IMR-90 (cell line): ENCODE results near the gene UPF1. TPM values are rescaled to one million over a fixed set of nuclear protein-coding genes. Genes with fewer than 3 reads are reported as not detected.

ENCODE experiments used
- ATAC-seq: fragments of 200-7000 bp; cut with Tn5 transposase; 2 replicates; pipeline ENCODE4 v1.9.1; 2020; ENCODE audit warnings: low read depth, mild to moderate bottlenecking, moderate library complexity
- BruUV-seq: library from RNA; stranded (reverse); fragments of 400-500 nt; replicated peaks from 2 replicates; lab custom pipeline; 2021; lab: Mats Ljungman, UMichigan
- CTCF ChIA-PET: fragments of 300-600 bp; formaldehyde crosslinking; extraction: SDS; loops from one replicate; lab custom pipeline; 2021; ENCODE audit warnings: antibody characterized with exemption; lab: Yijun Ruan, JAX
- POLR2A ChIA-PET: fragments of 300-600 bp; sonication (Branson Sonifier 250); formaldehyde crosslinking; loops from one replicate; lab custom pipeline; 2022; ENCODE audit warnings: antibody characterized with exemption; ENCODE audit not compliant: unreplicated experiment; lab: Charles Lee
- DNase-seq: peaks from one replicate; pipeline ENCODE4 v3.0.0; 2013
- H2AFZ ChIP-seq: replicated peaks from 2 replicates; pipeline ENCODE3; 2013; ENCODE audit warnings: low read length, mild to moderate bottlenecking; ENCODE audit not compliant: poor library complexity
- H2AK5ac ChIP-seq: 2 replicates; pipeline ENCODE4 v1.6.1; 2013; ENCODE audit warnings: low read depth, low read length, inconsistent platforms
- H2AK9ac ChIP-seq: replicated peaks from 2 replicates; pipeline ENCODE3; 2013; ENCODE audit warnings: mild to moderate bottlenecking, low read depth, low read length, moderate library complexity; ENCODE audit not compliant: poor library complexity
- H2BK120ac ChIP-seq: 2 replicates; pipeline ENCODE4 v1.6.1; 2013; ENCODE audit warnings: low read depth, low read length, inconsistent platforms
- H2BK15ac ChIP-seq: 3 replicates; pipeline ENCODE4 v1.6.1; 2013; ENCODE audit warnings: low read depth, low read length, inconsistent platforms
- H2BK20ac ChIP-seq: 2 replicates; pipeline ENCODE4 v1.6.1; 2013; ENCODE audit warnings: low read depth, mild to moderate bottlenecking, inconsistent platforms, low read length, moderate library complexity
- H2BK5ac ChIP-seq: 2 replicates; pipeline ENCODE4 v1.6.1; 2013; ENCODE audit warnings: mild to moderate bottlenecking, low read depth, low read length, inconsistent platforms; ENCODE audit not compliant: poor library complexity, severe bottlenecking
- H3K14ac ChIP-seq: replicated peaks from 2 replicates; pipeline ENCODE4 v1.6.1; 2013; ENCODE audit warnings: low read depth, low read length, inconsistent platforms
- H3K18ac ChIP-seq: 2 replicates; pipeline ENCODE4 v1.6.1; 2013; ENCODE audit warnings: low read depth, low read length, control low read depth
- H3K23ac ChIP-seq: 2 replicates; pipeline ENCODE4 v1.6.1; 2013; ENCODE audit warnings: low read depth, low read length, inconsistent platforms
- H3K27ac ChIP-seq: 2 replicates; pipeline ENCODE4 v1.5.1; 2013; ENCODE audit warnings: mild to moderate bottlenecking, control low read depth, low read length; ENCODE audit not compliant: insufficient read depth
- H3K27me3 ChIP-seq: 2 replicates; pipeline ENCODE4 v1.6.1; 2013; ENCODE audit warnings: low read length; ENCODE audit not compliant: control insufficient read depth, insufficient read depth
- H3K36me3 ChIP-seq: 2 replicates; pipeline ENCODE4 v1.6.1; 2013; ENCODE audit warnings: low read length, mixed read lengths; ENCODE audit not compliant: control insufficient read depth, insufficient read depth
- H3K4ac ChIP-seq: 2 replicates; pipeline ENCODE4 v1.6.1; 2013; ENCODE audit warnings: low read depth, low read length, inconsistent platforms
- H3K4me1 ChIP-seq: 2 replicates; pipeline ENCODE4 v1.6.1; 2013; ENCODE audit warnings: low read length, mixed read lengths; ENCODE audit not compliant: control insufficient read depth, insufficient read depth
- H3K4me2 ChIP-seq: 2 replicates; pipeline ENCODE4 v1.6.1; 2013; ENCODE audit warnings: low read depth, mild to moderate bottlenecking, control low read depth, low read length, moderate library complexity
- H3K4me3 ChIP-seq: 2 replicates; pipeline ENCODE4 v1.5.1; 2013; ENCODE audit warnings: low read depth, mild to moderate bottlenecking, control low read depth, low read length, moderate library complexity; ENCODE audit not compliant: insufficient read depth
- H3K56ac ChIP-seq: 2 replicates; pipeline ENCODE4 v1.6.1; 2013; ENCODE audit warnings: low read length, inconsistent platforms; ENCODE audit not compliant: insufficient read depth; ENCODE audit errors: extremely low read depth
- H3K79me1 ChIP-seq, 2 experiments: 2 replicates each; pipeline ENCODE4 v1.6.1; 2013; ENCODE audit warnings: low read length in 2 of 2, inconsistent platforms in 1 of 2, low read depth in 1 of 2
- H3K9ac ChIP-seq: 2 replicates; pipeline ENCODE4 v1.6.1; 2013; ENCODE audit warnings: low read depth, low read length, control low read depth
- H3K9me1 ChIP-seq: 2 replicates; pipeline ENCODE4 v1.6.1; 2013; ENCODE audit warnings: low read length, inconsistent platforms; ENCODE audit not compliant: insufficient read depth
- H3K9me3 ChIP-seq: 2 replicates; pipeline ENCODE4 v1.6.1; 2013; ENCODE audit warnings: low read length; ENCODE audit not compliant: control insufficient read depth, insufficient read depth
- H4K20me1 ChIP-seq: 2 replicates; pipeline ENCODE4 v1.6.1; 2013; ENCODE audit warnings: low read length, inconsistent platforms; ENCODE audit not compliant: insufficient read depth
- H4K5ac ChIP-seq: 2 replicates; pipeline ENCODE4 v1.6.1; 2013; ENCODE audit warnings: mild to moderate bottlenecking, low read depth, low read length, control low read depth
- H4K8ac ChIP-seq, 2 experiments: 2 replicates each; pipeline ENCODE4 v1.6.1; 2013; ENCODE audit warnings: low read depth in 2 of 2, low read length in 2 of 2, control low read depth in 1 of 2, inconsistent platforms in 1 of 2
- H4K91ac ChIP-seq: 2 replicates; pipeline ENCODE4 v1.6.1; 2013; ENCODE audit warnings: low read depth, low read length, inconsistent platforms; ENCODE audit not compliant: insufficient read depth
- CHD1 ChIP-seq: IDR thresholded peaks from 2 replicates; pipeline ENCODE4 v1.6.1; 2012; ENCODE audit warnings: low read depth, low read length, improper control_type of control experiment
- FOS ChIP-seq: fragments of 150-350 bp; IDR thresholded peaks from 2 replicates; pipeline ENCODE4 v1.6.1; 2016; ENCODE audit warnings: low read depth, low read length
- MAFK ChIP-seq: IDR thresholded peaks from 2 replicates; pipeline ENCODE4 v1.6.1; 2012; ENCODE audit warnings: low read depth, low read length, improper control_type of control experiment
- MAZ ChIP-seq: IDR thresholded peaks from 2 replicates; pipeline ENCODE4 v1.6.1; 2012; ENCODE audit warnings: low read depth, mild to moderate bottlenecking, low read length, improper control_type of control experiment, moderate library complexity, borderline replicate concordance
- POLR2A ChIP-seq: IDR thresholded peaks from 2 replicates; pipeline ENCODE4 v1.6.1; 2012; ENCODE audit warnings: mild to moderate bottlenecking, low read depth, low read length
- RAD21 ChIP-seq: IDR thresholded peaks from 2 replicates; pipeline ENCODE4 v1.6.1; 2012; ENCODE audit warnings: low read length, improper control_type of control experiment
- RCOR1 ChIP-seq: IDR thresholded peaks from 2 replicates; pipeline ENCODE4 v1.6.1; 2012; ENCODE audit warnings: mild to moderate bottlenecking, low read length, improper control_type of control experiment; ENCODE audit not compliant: insufficient replicate concordance
- RFX5 ChIP-seq: IDR thresholded peaks from 2 replicates; pipeline ENCODE4 v1.8.0; 2012; ENCODE audit warnings: low read depth, mild to moderate bottlenecking, low read length, moderate library complexity
- SMC3 ChIP-seq: fragments of 150-350 bp; IDR thresholded peaks from 2 replicates; pipeline ENCODE4 v1.6.1; 2016; ENCODE audit warnings: low read depth, mild to moderate bottlenecking, antibody characterized with exemption, low read length, moderate library complexity
- WGBS, 2 experiments: methylation state at CpG; one replicate each; pipeline versions ENCODE4 v1.1.5 to v1.1.7; 2013; ENCODE audit warnings: missing lambda C conversion rate in 2 of 2; ENCODE audit not compliant: insufficient read length in 1 of 2; ENCODE audit errors: extremely low coverage in 2 of 2; 5-methylcytosine and 5-hydroxymethylcytosine counted together
- dilution Hi-C: fragments of 300-500 bp; cut with HindIII; formaldehyde crosslinking; loops from one replicate; pipeline ENCODE4 v1.14.3; 2018; ENCODE audit warnings: low sequenced_read_pairs; ENCODE audit not compliant: unreplicated experiment
- in situ Hi-C: fragments of 300-500 bp; cut with MboI; formaldehyde crosslinking; loops from 3 replicates; pipeline ENCODE4 v1.14.3; 2019; ENCODE audit warnings: low sequenced_read_pairs, inconsistent platforms, mixed read lengths
- intact Hi-C: fragments of 100-400 bp; cut with micrococcal nuclease; formaldehyde crosslinking; loops from 2 replicates; pipeline ENCODE4 v1.10.0; 2022
- polyA plus RNA-seq, 3 experiments: library from polyadenylated mRNA; depleted of rRNA; stranded (reverse); fragments of >200 nt; gene quantifications; 2 replicates each; pipeline ENCODE4 v1.2.3, GENCODE V29; 2012; ENCODE audit warnings: low replicate concordance in 1 of 3
- total RNA-seq: library from RNA; depleted of rRNA; stranded (reverse); fragments of >200 nt; gene quantifications from 2 replicates; pipeline ENCODE4 v1.2.3, GENCODE V29; 2012
- TF ChIP-seq, protein P1 (sequence below): fragments of 150-350 bp; IDR thresholded peaks from 2 replicates; pipeline ENCODE4 v1.6.1; 2017; ENCODE audit warnings: mild to moderate bottlenecking, antibody characterized with exemption, low read length, low read depth
- TF ChIP-seq, protein P2 (sequence below): fragments of 150-350 bp; IDR thresholded peaks from 2 replicates; pipeline ENCODE4 v1.6.1; 2016; ENCODE audit warnings: low read depth, mild to moderate bottlenecking, low read length, moderate library complexity, borderline replicate concordance

UPF1 gene
- total and polyA plus RNA-seq, 2 of the 4 experiments (the other 2 are of a cell fraction) = 31.2 to 50.3 TPM

DNA sequence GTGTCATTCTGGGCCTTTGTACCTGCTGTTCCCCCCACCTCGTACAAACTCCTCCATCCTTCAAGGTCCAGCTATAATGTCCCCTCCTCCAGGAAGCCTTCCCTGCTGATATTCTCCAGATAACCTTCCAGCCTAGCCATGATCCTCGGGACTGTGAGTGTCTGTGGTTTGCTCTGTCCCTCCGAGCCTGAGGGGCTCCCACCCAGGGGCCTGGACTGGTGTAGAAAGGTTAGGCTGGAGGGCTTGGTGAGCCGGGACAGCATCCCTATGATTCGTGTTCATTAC, 37.8 kb upstream of the UPF1 start:
- no peak overlapping the region for H3K27ac ChIP-seq
- no peak overlapping the region for H2AK9ac ChIP-seq
- in situ Hi-C loops (no loop called here), dilution Hi-C loops (no loop called here), intact Hi-C loops (no loop called here)
- H4K91ac ChIP-seq = no peak overlapping the region
- no peaks in the 10 kb centered on the region for H3K9me3 ChIP-seq
- H3K4me1 ChIP-seq = peaks cover 2% of the 10 kb centered on the region; the same call in 1 of the 2 replicates
- no peak overlapping the region for H3K4me2 ChIP-seq
- no peak overlapping the region for H2BK5ac ChIP-seq
- no peak overlapping the region for H3K4ac ChIP-seq
- H2AFZ ChIP-seq = no peak overlapping the region
- no peak overlapping the region for H3K56ac ChIP-seq
- H3K23ac ChIP-seq = no peak overlapping the region; the same call in 1 of the 2 replicates
- H4K5ac ChIP-seq = no peak overlapping the region
- BruUV-seq = no TSS peak
- no peak overlapping the region for H3K18ac ChIP-seq
- H2BK15ac ChIP-seq = no peak overlapping the region
- TF ChIP-seq POLR2A (no peak), CHD1 (no peak), MAZ (no peak), RAD21 (no peak), FOS (no peak), RCOR1 (no peak), SMC3 (no peak), MAFK (no peak), RFX5 (no peak)
- TF ChIP-seq, protein P1, sequence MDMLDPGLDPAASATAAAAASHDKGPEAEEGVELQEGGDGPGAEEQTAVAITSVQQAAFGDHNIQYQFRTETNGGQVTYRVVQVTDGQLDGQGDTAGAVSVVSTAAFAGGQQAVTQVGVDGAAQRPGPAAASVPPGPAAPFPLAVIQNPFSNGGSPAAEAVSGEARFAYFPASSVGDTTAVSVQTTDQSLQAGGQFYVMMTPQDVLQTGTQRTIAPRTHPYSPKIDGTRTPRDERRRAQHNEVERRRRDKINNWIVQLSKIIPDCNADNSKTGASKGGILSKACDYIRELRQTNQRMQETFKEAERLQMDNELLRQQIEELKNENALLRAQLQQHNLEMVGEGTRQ = no peak
- TF ChIP-seq, protein P2, sequence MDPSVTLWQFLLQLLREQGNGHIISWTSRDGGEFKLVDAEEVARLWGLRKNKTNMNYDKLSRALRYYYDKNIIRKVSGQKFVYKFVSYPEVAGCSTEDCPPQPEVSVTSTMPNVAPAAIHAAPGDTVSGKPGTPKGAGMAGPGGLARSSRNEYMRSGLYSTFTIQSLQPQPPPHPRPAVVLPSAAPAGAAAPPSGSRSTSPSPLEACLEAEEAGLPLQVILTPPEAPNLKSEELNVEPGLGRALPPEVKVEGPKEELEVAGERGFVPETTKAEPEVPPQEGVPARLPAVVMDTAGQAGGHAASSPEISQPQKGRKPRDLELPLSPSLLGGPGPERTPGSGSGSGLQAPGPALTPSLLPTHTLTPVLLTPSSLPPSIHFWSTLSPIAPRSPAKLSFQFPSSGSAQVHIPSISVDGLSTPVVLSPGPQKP = no peak
- ATAC-seq = no peak
- peaks cover 4% of the 10 kb centered on the region; the same call in 1 of the 2 replicates for H4K20me1 ChIP-seq
- H3K79me1 ChIP-seq = no peaks in the 10 kb centered on the region
- H2AK5ac ChIP-seq = no peak overlapping the region
- H2BK120ac ChIP-seq = no peak overlapping the region
- H3K9ac ChIP-seq = no peak overlapping the region
- ChIA-PET POLR2A (no interaction called here), CTCF (no interaction called here)
- H3K36me3 ChIP-seq = no peaks in the 10 kb centered on the region
- no peak overlapping the region for H3K4me3 ChIP-seq
- no peaks in the 10 kb centered on the region for H3K9me1 ChIP-seq
- no peak overlapping the region for H4K8ac ChIP-seq
- no peak for DNase-seq
- WGBS, 2 experiments = no CpG with 5 or more reads among the region's 5 CpGs
- H2BK20ac ChIP-seq = no peak overlapping the region
- H3K27me3 ChIP-seq = peaks cover 69% of the 10 kb centered on the region
- H3K14ac ChIP-seq = no peak overlapping the region
